ENCODE data around the gene IKZF2. TPM values are rescaled to one million over a fixed set of nuclear protein-coding genes. Genes with fewer than 3 reads are reported as not detected.

Gene IKZF2
- total and polyA plus RNA-seq, 4 donors = 0.35 to 4.7 (median 2.5) TPM

DNA sequence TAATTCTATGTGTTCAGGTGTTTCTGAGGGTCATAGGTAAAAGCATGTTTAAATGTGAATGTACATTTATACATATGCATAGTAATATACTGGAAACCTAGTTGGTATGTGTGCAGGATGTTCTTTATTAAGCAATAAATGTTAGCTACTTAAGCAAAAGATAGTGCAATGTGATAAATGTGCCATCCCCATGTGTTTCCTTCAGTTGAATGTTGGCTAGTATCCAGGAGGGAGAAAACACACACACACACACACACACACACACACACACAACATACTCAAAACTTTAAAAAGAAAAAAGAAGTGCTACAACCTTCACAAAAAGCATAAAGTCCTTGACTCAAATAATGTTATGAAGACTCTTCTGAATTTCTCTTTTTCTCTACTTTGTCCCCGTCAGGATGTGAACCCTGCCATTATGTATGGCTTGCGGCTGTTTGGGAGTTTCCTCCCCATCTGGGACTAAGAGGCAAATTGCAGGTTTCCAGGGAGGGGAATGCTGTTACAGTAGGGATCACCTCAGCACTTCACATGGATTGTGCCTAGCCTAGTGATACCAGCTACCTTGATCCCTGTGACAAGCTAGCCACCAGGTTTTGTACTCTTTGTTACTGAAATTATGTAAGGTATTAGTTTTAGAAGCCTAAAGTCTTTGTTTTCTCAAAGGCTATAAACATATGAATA lies 82.6 kb downstream of the IKZF2 start:
- Histone ChIP-seq H3K4me3 (ENCODE audit: low read depth in 1 of 3, low read length in 3 of 3) (no peak overlapping the region), H3K9me3 (ENCODE audit: control insufficient read depth in 4 of 4, low read length in 3 of 4) (no peaks in the 10 kb centered on the region), H3K9ac (ENCODE audit: low read depth in 1 of 2, low read length in 2 of 2) (no peak overlapping the region), H3K27me3 (ENCODE audit: control insufficient read depth in 4 of 4, insufficient read depth in 4 of 4, low read length in 3 of 4) (no peaks in the 10 kb centered on the region), H3K27ac (ENCODE audit: low read depth in 1 of 2, low read length in 2 of 2) (no peak overlapping the region), H3K4me1 (ENCODE audit: control insufficient read depth in 4 of 4, insufficient read depth in 4 of 4, low read length in 3 of 4) (peaks cover 0 to 7% (median 5%) of the 10 kb centered on the region in 4 donors), H3K36me3 (ENCODE audit: control insufficient read depth in 4 of 4, insufficient read depth in 3 of 4, low read depth in 1 of 4, low read length in 3 of 4) (no peaks in the 10 kb centered on the region)
- TF ChIP-seq, protein P1, sequence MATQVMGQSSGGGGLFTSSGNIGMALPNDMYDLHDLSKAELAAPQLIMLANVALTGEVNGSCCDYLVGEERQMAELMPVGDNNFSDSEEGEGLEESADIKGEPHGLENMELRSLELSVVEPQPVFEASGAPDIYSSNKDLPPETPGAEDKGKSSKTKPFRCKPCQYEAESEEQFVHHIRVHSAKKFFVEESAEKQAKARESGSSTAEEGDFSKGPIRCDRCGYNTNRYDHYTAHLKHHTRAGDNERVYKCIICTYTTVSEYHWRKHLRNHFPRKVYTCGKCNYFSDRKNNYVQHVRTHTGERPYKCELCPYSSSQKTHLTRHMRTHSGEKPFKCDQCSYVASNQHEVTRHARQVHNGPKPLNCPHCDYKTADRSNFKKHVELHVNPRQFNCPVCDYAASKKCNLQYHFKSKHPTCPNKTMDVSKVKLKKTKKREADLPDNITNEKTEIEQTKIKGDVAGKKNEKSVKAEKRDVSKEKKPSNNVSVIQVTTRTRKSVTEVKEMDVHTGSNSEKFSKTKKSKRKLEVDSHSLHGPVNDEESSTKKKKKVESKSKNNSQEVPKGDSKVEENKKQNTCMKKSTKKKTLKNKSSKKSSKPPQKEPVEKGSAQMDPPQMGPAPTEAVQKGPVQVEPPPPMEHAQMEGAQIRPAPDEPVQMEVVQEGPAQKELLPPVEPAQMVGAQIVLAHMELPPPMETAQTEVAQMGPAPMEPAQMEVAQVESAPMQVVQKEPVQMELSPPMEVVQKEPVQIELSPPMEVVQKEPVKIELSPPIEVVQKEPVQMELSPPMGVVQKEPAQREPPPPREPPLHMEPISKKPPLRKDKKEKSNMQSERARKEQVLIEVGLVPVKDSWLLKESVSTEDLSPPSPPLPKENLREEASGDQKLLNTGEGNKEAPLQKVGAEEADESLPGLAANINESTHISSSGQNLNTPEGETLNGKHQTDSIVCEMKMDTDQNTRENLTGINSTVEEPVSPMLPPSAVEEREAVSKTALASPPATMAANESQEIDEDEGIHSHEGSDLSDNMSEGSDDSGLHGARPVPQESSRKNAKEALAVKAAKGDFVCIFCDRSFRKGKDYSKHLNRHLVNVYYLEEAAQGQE (IDR thresholded peaks at IDR 0.05) = no peak
- TF ChIP-seq NR2F2 (IDR thresholded peaks at IDR 0.05) (no peak), HNF4A (conservative IDR thresholded peaks at IDR 0.05) (no peak)
- WGBS = 89% methylated on average over 2 of the region's 2 CpGs
- no peak for DNase-seq (ENCODE audit: low spot score)

DNA sequence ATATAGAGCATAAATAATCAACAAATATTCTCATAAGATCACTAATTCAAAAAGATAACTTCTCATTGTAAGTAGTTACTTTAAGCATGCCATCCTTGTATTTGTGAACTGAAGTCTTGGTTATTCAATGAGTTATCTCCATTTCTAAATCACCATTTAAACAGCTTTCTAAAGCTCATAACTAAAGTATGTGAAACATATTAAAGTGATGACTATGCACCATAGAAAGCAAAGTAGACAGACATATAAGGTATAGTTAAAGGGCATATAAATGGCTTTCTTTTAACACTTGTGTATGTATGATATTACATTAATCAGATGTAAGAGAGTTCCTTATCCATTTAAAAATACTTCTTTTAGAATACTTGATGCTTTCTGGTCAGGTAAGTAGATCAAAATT lies 83.5 kb downstream of the IKZF2 start:
- H3K36me3 ChIP-seq (ENCODE audit: control insufficient read depth in 4 of 4, insufficient read depth in 3 of 4, low read depth in 1 of 4, low read length in 3 of 4) = no peaks in the 10 kb centered on the region
- TF ChIP-seq, protein P2, sequence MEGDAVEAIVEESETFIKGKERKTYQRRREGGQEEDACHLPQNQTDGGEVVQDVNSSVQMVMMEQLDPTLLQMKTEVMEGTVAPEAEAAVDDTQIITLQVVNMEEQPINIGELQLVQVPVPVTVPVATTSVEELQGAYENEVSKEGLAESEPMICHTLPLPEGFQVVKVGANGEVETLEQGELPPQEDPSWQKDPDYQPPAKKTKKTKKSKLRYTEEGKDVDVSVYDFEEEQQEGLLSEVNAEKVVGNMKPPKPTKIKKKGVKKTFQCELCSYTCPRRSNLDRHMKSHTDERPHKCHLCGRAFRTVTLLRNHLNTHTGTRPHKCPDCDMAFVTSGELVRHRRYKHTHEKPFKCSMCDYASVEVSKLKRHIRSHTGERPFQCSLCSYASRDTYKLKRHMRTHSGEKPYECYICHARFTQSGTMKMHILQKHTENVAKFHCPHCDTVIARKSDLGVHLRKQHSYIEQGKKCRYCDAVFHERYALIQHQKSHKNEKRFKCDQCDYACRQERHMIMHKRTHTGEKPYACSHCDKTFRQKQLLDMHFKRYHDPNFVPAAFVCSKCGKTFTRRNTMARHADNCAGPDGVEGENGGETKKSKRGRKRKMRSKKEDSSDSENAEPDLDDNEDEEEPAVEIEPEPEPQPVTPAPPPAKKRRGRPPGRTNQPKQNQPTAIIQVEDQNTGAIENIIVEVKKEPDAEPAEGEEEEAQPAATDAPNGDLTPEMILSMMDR (IDR thresholded peaks at IDR 0.05; ENCODE audit: low read depth, low read length, missing input control) = no peak
- TF ChIP-seq, protein P3, sequence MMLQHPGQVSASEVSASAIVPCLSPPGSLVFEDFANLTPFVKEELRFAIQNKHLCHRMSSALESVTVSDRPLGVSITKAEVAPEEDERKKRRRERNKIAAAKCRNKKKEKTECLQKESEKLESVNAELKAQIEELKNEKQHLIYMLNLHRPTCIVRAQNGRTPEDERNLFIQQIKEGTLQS (IDR thresholded peaks at IDR 0.05) = no peak
- TF ChIP-seq HNF4A (conservative IDR thresholded peaks at IDR 0.05) (no peak), YY1 (IDR thresholded peaks at IDR 0.05) (no peak), JUND (IDR thresholded peaks at IDR 0.05) (no peak), NR2F2 (IDR thresholded peaks at IDR 0.05) (no peak), TAF1 (conservative IDR thresholded peaks at IDR 0.05) (no peak), EGR1 (IDR thresholded peaks at IDR 0.05; ENCODE audit: low read depth in 2 of 2) (no peak), GABPA (IDR thresholded peaks at IDR 0.05 in 1 of 2, conservative IDR thresholded peaks at IDR 0.05 in 1 of 2) (no peak), HNF4G (IDR thresholded peaks at IDR 0.05) (no peak), RAD21 (IDR thresholded peaks at IDR 0.05) (no peak), FOXA1 (IDR thresholded peaks at IDR 0.05) (no peak)
- TF ChIP-seq, protein P1 (IDR thresholded peaks at IDR 0.05) = no peak
- TF ChIP-seq, protein P4, sequence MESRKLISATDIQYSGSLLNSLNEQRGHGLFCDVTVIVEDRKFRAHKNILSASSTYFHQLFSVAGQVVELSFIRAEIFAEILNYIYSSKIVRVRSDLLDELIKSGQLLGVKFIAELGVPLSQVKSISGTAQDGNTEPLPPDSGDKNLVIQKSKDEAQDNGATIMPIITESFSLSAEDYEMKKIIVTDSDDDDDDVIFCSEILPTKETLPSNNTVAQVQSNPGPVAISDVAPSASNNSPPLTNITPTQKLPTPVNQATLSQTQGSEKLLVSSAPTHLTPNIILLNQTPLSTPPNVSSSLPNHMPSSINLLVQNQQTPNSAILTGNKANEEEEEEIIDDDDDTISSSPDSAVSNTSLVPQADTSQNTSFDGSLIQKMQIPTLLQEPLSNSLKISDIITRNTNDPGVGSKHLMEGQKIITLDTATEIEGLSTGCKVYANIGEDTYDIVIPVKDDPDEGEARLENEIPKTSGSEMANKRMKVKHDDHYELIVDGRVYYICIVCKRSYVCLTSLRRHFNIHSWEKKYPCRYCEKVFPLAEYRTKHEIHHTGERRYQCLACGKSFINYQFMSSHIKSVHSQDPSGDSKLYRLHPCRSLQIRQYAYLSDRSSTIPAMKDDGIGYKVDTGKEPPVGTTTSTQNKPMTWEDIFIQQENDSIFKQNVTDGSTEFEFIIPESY (IDR thresholded peaks at IDR 0.05) = no peak
- no peak overlapping the region for H3K4me3 ChIP-seq (ENCODE audit: low read depth in 1 of 3, low read length in 3 of 3)
- H3K27me3 ChIP-seq (ENCODE audit: control insufficient read depth in 4 of 4, insufficient read depth in 4 of 4, low read length in 3 of 4) = no peaks in the 10 kb centered on the region
- H3K9ac ChIP-seq (ENCODE audit: low read depth in 1 of 2, low read length in 2 of 2) = no peak overlapping the region
- peaks cover 0 to 7% (median 5%) of the 10 kb centered on the region in 4 donors for H3K4me1 ChIP-seq (ENCODE audit: control insufficient read depth in 4 of 4, insufficient read depth in 4 of 4, low read length in 3 of 4)
- DNase-seq (ENCODE audit: low spot score) = no peak
- H3K27ac ChIP-seq (ENCODE audit: low read depth in 1 of 2, low read length in 2 of 2) = no peak overlapping the region
- H3K9me3 ChIP-seq (ENCODE audit: control insufficient read depth in 4 of 4, low read length in 3 of 4) = no peaks in the 10 kb centered on the region
